ENCODE measurements around the gene ZC3H10.
"Not testable (repeated sequence)": the region's sequence is repeated elsewhere in the genome, so short reads cannot be mapped to it uniquely, and the experiment has no call there.

The ZC3H10 gene, protein sequence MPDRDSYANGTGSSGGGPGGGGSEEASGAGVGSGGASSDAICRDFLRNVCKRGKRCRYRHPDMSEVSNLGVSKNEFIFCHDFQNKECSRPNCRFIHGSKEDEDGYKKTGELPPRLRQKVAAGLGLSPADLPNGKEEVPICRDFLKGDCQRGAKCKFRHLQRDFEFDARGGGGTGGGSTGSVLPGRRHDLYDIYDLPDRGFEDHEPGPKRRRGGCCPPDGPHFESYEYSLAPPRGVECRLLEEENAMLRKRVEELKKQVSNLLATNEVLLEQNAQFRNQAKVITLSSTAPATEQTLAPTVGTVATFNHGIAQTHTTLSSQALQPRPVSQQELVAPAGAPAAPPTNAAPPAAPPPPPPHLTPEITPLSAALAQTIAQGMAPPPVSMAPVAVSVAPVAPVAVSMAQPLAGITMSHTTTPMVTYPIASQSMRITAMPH

DNA sequence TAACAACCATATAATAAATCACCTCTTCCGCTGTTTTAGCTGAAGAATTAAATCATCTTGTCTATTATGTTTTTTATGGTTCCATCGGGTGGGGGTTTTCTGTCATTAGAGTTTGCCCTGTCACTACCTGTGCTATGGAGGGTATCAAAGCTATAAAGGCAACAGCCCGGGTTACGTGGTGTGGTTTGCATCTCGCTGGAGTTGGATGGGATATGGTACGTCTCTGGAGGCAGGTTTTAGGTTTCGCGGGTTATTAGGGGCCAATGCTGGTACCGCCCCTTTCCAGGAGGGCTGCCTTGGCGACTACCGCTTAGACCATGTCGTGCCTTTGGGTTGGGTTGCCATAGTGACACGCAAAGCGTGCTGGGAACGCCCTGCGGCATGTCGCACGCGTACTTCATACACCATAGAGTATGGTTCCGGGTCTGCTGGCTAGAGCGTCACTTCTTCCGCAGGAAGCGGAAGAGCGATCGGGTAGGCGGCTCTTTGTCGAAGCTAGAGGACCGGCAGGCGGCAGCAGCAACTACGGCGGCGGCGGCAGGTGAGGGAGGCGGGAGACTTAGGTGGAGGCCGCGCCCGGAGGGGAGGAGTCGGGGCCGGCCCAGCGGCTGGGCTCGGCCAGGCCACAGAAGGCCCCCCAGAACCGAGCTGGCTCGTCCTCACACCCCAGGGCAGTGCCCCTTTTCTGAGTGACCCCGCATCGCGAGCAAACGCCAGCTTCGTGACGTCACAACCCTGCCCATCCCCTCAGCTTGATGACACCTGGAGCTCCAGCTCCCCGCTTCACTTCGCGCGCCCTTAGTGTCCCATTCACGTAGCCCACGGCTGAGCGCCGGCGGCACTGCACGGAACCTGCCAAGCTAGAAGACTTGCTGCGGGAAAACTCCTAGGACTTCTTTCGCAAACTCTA lies at the start of gene ZC3H10:
Gene ZC3H10 (plus strand): TSS at position 489 of the 910 bp plus-strand sequence. CDS start 2,297 bp downstream, outside the sequence.
- H3K4me3 Mint-ChIP-seq, result peak within 1 kb of the TSS; percentile 99
- H3K27me3 Mint-ChIP-seq (ENCODE audit: low read depth), result no peaks in the 10 kb centered on the region
- peaks cover 28% of the 10 kb centered on the region for H3K4me1 Mint-ChIP-seq (ENCODE audit: low read depth)
- peak within 1 kb of the TSS; percentile 100 for H3K27ac Mint-ChIP-seq
- no peaks in the 10 kb centered on the region for H3K9me3 Mint-ChIP-seq
- H3K36me3 Mint-ChIP-seq (ENCODE audit: low read depth), result peaks cover 41% of the 10 kb centered on the region
- peak; percentile 99 for DNase-seq (ENCODE audit: low spot score)

DNA sequence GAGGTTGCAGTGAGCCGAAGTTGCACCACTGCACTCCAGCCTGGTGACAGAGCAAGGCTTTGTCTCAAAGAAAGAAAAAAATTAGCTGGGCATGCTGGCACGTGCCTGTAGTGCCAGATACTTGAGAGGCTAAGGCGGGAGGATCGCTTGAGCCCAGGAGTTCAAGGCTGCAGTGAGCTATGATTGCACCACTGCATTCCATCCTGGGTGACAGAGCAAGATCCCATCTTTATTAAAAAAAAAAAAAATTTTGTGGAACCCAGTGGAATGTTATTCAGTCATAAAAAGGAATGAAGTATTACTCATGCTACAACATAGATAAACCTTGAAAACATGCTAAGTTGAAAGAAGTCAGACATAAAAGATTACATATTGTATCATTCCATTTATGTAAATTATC lies 46.4 kb upstream of the ZC3H10 start:
- Mint-ChIP-seq H3K27ac (no peak overlapping the region), H3K36me3 (ENCODE audit: low read depth) (no peaks in the 10 kb centered on the region), H3K9me3 (no peaks in the 10 kb centered on the region), H3K4me3 (no peak overlapping the region), H3K4me1 (ENCODE audit: low read depth) (peaks cover 4% of the 10 kb centered on the region), H3K27me3 (ENCODE audit: low read depth) (peaks cover 3% of the 10 kb centered on the region)
- DNase-seq (ENCODE audit: low spot score), result no peak

DNA sequence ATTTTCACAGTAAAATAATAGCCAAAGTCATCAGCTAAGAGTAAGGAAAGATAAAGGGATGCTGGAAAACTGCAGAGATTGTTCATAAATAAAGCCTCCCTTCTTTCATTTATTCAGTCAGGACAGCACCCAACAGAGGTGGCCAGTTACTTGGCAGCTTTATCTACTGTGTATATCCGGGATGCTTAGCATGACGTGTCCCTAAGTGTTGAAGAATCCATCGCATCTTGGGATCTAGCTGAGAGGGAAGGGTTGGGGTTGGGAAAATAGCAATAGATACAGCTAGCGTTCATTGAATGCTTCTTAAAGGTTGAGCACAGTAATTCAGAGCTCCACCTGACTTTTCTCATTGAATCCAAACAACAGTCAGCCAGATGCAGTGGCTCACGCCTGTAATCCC lies 43.7 kb upstream of the ZC3H10 start:
- Mint-ChIP-seq H3K36me3 (ENCODE audit: low read depth) (no peaks in the 10 kb centered on the region), H3K4me1 (ENCODE audit: low read depth) (peaks cover 7% of the 10 kb centered on the region), H3K4me3 (no peak overlapping the region), H3K9me3 (no peaks in the 10 kb centered on the region), H3K27ac (no peak overlapping the region), H3K27me3 (ENCODE audit: low read depth) (peaks cover 10% of the 10 kb centered on the region)
- DNase-seq (ENCODE audit: low spot score), result no peak

DNA sequence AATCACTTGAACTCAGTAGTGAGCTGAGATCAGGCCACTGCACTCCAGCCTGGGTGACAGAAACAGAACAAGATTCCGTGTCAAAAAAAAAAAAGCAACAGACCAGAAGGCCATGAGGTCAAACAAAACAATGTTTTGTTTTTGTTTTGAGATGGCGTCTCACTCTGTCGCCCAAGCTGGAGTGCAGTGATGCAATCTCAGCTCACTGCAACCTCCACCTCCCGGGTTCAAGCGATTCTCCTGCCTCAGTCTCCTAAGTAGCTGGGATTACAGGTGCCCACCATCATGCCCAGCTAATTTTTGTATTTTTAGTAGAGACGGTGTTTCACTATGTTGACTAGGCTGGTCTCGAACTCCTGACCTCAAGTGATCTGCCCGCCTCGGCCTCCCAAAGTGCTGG lies 40.1 kb upstream of the ZC3H10 start:
- not testable (repeated sequence) for H3K27ac Mint-ChIP-seq; H3K36me3 Mint-ChIP-seq (ENCODE audit: low read depth)

DNA sequence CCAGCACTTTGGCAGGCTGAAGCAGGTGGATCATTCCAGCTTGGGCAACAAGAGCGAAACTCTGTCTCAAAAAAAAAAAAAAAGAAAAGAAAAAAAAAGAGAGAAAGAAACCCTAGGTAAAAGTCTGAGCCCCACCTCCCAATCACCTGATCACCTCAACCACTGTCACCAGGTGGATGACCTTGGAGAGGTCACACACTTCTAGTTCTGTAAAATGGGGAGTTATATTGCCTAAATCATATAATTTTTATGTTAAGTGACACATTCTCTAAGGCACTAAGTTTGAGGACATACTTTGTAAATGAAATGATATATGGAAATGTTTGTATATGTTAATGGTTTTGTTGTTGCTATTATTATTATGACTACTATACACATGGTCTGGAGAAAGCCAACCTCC lies 39.6 kb upstream of the ZC3H10 start:
- Mint-ChIP-seq H3K27ac (no peak overlapping the region), H3K9me3 (no peaks in the 10 kb centered on the region), H3K4me1 (ENCODE audit: low read depth) (peaks cover 9% of the 10 kb centered on the region), H3K27me3 (ENCODE audit: low read depth) (peaks cover 35% of the 10 kb centered on the region), H3K4me3 (peak overlapping the region; percentile 80), H3K36me3 (ENCODE audit: low read depth) (no peaks in the 10 kb centered on the region)
- no peak for DNase-seq (ENCODE audit: low spot score)

More for the DNA sequence above, 40.1 kb upstream of the ZC3H10 start:
- not testable (repeated sequence) for H3K4me3 Mint-ChIP-seq; H3K9me3 Mint-ChIP-seq; H3K4me1 Mint-ChIP-seq (ENCODE audit: low read depth); DNase-seq (ENCODE audit: low spot score)
- H3K27me3 Mint-ChIP-seq (ENCODE audit: low read depth), result peaks cover 34% of the 10 kb centered on the region

DNA sequence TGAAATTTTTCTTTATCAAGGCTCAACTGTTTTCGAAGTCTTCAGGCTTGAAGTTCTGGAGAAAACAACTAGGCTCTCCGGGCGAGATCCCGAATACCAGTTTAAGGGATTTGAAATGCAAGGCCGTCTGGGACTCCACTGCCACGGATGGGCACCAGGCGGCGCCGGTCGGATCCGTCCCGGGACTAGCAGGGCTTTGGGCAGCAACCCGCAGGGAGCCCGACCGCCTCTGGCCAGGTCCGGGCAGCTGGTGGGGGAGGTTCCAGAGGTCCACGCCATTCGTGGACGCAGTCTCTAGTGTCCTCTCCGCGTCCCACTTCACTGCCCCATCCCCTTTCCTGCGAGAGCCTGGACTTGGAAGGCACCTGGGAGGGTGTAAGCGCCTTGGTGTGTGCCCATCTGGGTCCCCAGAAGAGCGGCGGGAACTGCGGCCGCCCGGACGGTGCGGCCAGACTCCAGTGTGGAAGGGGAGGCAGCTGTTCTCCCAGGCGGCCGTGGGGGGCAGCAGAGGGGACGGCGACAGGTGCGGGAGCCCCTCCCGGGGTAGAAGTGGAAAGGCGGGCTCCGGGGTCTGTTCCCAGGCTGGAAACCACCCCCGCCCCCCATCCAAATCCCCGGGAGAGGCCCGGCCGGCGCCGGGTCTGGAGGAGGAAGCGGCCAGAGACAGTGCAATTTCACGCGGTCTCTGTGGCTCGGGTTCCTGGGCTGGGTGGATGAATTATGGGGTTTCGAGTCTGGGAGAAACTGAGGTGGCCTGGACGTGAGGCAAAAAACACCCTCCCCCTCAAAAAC lies 38.9 kb upstream of the ZC3H10 start:
- H3K27me3 Mint-ChIP-seq (ENCODE audit: low read depth), result peaks cover 42% of the 10 kb centered on the region

DNA sequence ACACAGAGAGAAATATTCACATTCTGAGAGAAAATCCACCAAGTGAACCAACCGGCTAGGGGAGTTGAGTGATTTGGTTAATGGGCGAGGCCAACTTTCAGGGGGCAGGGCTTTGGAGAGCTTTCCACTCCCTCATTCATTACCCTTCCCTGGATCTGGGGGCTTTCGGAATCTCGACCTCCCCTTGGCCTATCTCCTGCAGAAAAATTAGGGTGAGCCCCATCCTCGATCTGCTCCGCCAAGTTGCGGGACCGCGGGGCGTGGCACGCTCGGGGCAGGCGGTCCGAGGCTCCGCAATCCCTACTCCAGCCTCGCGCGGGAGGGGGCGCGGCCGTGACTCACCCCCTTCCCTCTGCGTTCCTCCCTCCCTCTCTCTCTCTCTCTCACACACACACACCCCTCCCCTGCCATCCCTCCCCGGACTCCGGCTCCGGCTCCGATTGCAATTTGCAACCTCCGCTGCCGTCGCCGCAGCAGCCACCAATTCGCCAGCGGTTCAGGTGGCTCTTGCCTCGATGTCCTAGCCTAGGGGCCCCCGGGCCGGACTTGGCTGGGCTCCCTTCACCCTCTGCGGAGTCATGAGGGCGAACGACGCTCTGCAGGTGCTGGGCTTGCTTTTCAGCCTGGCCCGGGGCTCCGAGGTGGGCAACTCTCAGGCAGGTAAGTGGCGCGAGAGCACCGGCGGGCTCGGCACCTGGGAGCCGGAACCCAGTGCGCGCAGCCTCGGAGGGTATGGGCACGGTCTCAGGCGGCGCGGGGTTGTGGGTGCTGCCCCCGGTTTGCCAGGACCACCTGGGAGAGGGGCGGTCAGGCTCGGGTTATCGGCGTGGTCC lies 38.1 kb upstream of the ZC3H10 start, which contains the start of gene ERBB3:
Gene ERBB3 (plus strand): TSS at position 443 of the 833 bp plus-strand sequence. CDS start 136 bp downstream, at position 579.
- peak; percentile 71 for DNase-seq (ENCODE audit: low spot score)
- no peaks in the 10 kb centered on the region for H3K36me3 Mint-ChIP-seq (ENCODE audit: low read depth)
- H3K27ac Mint-ChIP-seq, result no peak within 1 kb of the TSS
- H3K9me3 Mint-ChIP-seq, result no peaks in the 10 kb centered on the region
- H3K4me3 Mint-ChIP-seq, result peak within 1 kb of the TSS; percentile 80
- H3K4me1 Mint-ChIP-seq (ENCODE audit: low read depth), result peaks cover 9% of the 10 kb centered on the region
- peaks cover 43% of the 10 kb centered on the region for H3K27me3 Mint-ChIP-seq (ENCODE audit: low read depth)

More for the DNA sequence above, 38.9 kb upstream of the ZC3H10 start:
- peaks cover 9% of the 10 kb centered on the region for H3K4me1 Mint-ChIP-seq (ENCODE audit: low read depth)
- peak; percentile 47 for DNase-seq (ENCODE audit: low spot score)
- H3K27ac Mint-ChIP-seq, result no peak overlapping the region
- H3K4me3 Mint-ChIP-seq, result peak overlapping the region; percentile 80
- H3K36me3 Mint-ChIP-seq (ENCODE audit: low read depth), result no peaks in the 10 kb centered on the region
- no peaks in the 10 kb centered on the region for H3K9me3 Mint-ChIP-seq

DNA sequence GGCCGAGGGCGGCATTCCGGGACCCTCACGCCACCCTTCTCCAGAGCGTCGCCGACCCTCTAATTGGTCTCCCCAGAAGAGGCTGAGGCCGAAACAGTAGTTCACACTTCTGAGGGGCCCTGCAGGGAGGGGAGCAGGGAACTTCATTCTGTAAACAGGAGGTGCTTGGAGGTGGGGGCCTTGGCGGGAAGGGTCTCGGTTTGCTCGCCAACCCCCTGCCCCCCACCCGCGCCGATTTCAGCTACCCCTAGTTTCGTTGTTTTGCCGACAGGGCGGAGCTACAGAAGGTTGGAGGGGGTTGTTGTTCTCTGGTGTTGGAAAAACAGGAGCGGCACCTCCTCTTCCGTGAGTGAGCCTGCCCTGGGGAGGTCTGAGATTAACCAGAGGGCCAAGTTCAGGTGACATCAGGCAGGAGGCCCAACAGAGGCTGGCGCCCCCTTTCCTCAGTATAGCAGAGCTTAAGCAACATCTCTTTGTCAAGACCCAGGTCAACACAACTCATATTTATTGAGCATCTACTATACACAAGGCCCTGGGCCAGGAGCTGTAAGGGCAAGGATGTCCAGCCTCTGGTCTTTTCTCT lies 37.4 kb upstream of the ZC3H10 start:
- peak overlapping the region; percentile 80 for H3K4me3 Mint-ChIP-seq
- no peak overlapping the region for H3K27ac Mint-ChIP-seq
- H3K4me1 Mint-ChIP-seq (ENCODE audit: low read depth), result peaks cover 10% of the 10 kb centered on the region
- H3K27me3 Mint-ChIP-seq (ENCODE audit: low read depth), result peaks cover 43% of the 10 kb centered on the region
- no peaks in the 10 kb centered on the region for H3K9me3 Mint-ChIP-seq
- DNase-seq (ENCODE audit: low spot score), result no peak
- no peaks in the 10 kb centered on the region for H3K36me3 Mint-ChIP-seq (ENCODE audit: low read depth)

DNA sequence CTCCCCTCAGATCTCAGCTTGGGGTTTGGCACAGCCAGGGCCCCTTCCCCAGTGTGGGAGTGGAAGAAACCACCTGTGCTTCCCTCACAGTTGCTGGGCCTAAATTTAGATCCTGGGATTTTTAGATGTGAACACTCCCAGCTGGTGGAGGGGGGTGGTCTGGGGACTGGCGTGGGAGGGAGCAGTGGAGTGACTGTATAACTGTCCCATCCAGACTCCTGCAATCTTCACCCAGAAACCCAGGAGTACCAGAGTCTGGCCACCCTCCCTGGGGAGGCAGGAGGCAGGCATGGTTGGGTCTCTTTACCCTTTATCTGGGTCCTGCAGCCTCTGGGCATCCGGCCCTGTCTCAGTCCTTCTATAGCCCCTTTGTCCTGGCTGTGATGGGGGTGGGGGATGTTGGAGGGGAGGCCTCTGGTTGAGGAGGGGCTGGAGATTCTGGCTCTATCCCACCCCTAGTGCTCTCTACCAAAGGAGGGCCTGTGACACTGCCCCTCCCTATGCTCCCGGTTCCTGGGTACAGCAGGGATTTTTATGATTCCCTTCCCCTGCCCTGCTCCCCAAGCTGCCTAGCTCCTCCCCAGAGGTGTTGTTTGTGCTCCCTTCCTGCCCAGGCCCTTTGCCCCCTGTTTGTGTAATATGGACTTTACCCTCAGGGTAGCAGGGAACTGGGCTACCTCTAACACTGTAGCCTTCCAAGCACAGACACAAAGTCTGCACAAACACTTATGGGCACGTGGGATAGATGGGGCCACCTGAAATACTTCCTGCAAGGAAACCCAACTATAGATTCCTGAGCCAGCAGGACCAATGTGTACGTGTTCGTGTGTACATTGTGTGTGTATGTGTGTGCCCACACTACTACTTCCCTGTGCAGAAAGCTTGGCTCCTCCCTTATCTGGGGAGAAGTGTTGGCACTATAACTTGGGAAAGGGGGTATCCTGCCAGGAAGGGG lies 36.4 kb upstream of the ZC3H10 start:
- peak overlapping the region; percentile 80 for H3K4me3 Mint-ChIP-seq
- no peak for DNase-seq (ENCODE audit: low spot score)
- H3K4me1 Mint-ChIP-seq (ENCODE audit: low read depth), result peaks cover 10% of the 10 kb centered on the region
- no peak overlapping the region for H3K27ac Mint-ChIP-seq
- H3K36me3 Mint-ChIP-seq (ENCODE audit: low read depth), result no peaks in the 10 kb centered on the region
- no peaks in the 10 kb centered on the region for H3K9me3 Mint-ChIP-seq
- H3K27me3 Mint-ChIP-seq (ENCODE audit: low read depth), result peaks cover 43% of the 10 kb centered on the region

DNA sequence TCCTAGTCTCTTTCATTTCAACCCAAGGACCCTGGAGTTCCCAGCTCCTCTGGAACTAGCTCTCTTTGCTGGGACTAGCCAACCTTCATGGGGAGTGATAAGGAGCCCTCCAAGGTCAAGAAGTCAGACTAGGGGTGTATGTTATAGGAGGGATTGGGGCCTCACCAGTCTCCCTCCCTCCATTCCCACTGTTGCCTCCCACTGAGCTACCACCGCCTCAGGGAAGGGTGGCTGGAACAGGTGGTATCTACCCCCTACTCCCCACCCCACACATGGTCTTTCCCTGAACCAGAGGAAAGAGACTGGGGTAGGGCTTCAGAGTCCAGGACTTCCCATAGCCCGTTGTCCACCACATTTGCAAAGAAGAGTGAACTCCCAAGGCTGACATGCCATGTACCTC lies 35.7 kb upstream of the ZC3H10 start:
- Mint-ChIP-seq H3K27ac (no peak overlapping the region), H3K9me3 (no peaks in the 10 kb centered on the region), H3K4me3 (no peak overlapping the region), H3K27me3 (ENCODE audit: low read depth) (peaks cover 43% of the 10 kb centered on the region), H3K36me3 (ENCODE audit: low read depth) (no peaks in the 10 kb centered on the region), H3K4me1 (ENCODE audit: low read depth) (peaks cover 10% of the 10 kb centered on the region)
- DNase-seq (ENCODE audit: low spot score), result no peak

DNA sequence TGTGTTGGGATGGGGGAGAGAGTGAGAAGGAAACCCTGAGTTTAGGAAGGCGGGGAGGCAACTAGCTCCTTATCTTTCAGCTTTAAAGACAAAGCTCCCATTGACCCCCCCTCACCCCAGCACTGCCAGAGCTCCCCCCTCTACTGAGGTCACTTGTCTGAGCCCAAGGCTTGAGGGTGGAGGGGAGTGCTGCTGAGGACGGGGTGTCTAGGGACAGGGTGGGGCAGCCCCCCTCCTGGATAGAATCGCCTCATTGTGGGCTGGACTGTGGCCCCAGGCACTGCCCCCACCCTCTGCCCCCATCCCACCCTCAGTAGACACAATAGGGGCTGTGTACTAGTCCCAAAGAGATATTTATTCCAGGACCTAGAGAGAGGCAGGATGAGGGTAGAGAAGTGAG lies 35.1 kb upstream of the ZC3H10 start:
- no peak for DNase-seq (ENCODE audit: low spot score)
- Mint-ChIP-seq H3K9me3 (no peaks in the 10 kb centered on the region), H3K27ac (no peak overlapping the region), H3K4me3 (no peak overlapping the region), H3K36me3 (ENCODE audit: low read depth) (no peaks in the 10 kb centered on the region), H3K27me3 (ENCODE audit: low read depth) (peaks cover 43% of the 10 kb centered on the region), H3K4me1 (ENCODE audit: low read depth) (peaks cover 10% of the 10 kb centered on the region)

Data from T-helper 2 cell treated with Interferon-gamma antibody and Interleukin-4, amounts not matched to agents 5 μg/mL and 100 μg/mL, for 36 hours (primary cell).